HG03571 (cell line): Measurements from ENCODE around the gene IFNL4.
"Not testable (repeated sequence)": the region's sequence is repeated elsewhere in the genome, so short reads cannot be mapped to it uniquely, and the experiment has no call there.

Source experiments
- ATAC-seq: cut with Tn5 transposase; IDR thresholded peaks from one replicate; pipeline ENCODE4 v1.9.1; 2021; ENCODE audit not compliant: unreplicated experiment

The IFNL4 gene

GRCh38 chr19:39230096-39230764 lies 18.4 kb downstream of the IFNL4 start:
- ATAC-seq: no peak

- no peak for ATAC-seq
Observed at GRCh38 chr19:39224910-39225309, 23.7 kb downstream of the IFNL4 start.

GRCh38 chr19:39223703-39224279 lies 24.9 kb downstream of the IFNL4 start:
- no peak for ATAC-seq

GRCh38 chr19:39219108-39219507 lies 29.5 kb downstream of the IFNL4 start:
- ATAC-seq: not testable (repeated sequence)

GRCh38 chr19:39218230-39219007 lies 30.2 kb downstream of the IFNL4 start:
- ATAC-seq: no peak

GRCh38 chr19:39217094-39217493 lies 31.6 kb downstream of the IFNL4 start:
- no peak for ATAC-seq

- not testable (repeated sequence) for ATAC-seq
Observed at GRCh38 chr19:39215323-39215722, 33.3 kb downstream of the IFNL4 start.

- no peak for ATAC-seq
Observed at GRCh38 chr19:39212375-39212742, 36.3 kb downstream of the IFNL4 start.

- no peak for ATAC-seq
Observed at GRCh38 chr19:39211731-39212374, 36.8 kb downstream of the IFNL4 start.

GRCh38 chr19:39209196-39209595 lies 39.5 kb downstream of the IFNL4 start:
- no peak for ATAC-seq

GRCh38 chr19:39208175-39208795 lies 40.4 kb downstream of the IFNL4 start:
- no peak for ATAC-seq

- no peak for ATAC-seq
Observed at GRCh38 chr19:39207293-39207836, 41.3 kb downstream of the IFNL4 start.

GRCh38 chr19:39206122-39206521 lies 42.5 kb downstream of the IFNL4 start:
- ATAC-seq: no peak

- no peak for ATAC-seq
Observed at GRCh38 chr19:39205449-39205764, 43.2 kb downstream of the IFNL4 start.

GRCh38 chr19:39203372-39204341 lies 45.0 kb downstream of the IFNL4 start, which contains the start of gene SYCN:
TSS of gene SYCN (minus strand) at chr19:39204263. CDS start at chr19:39204254, 9 bp downstream.
- ATAC-seq: no peak

- no peak for ATAC-seq
Observed at GRCh38 chr19:39202998-39203355, 45.7 kb downstream of the IFNL4 start.

GRCh38 chr19:39200803-39201115 lies 47.9 kb downstream of the IFNL4 start:
- ATAC-seq: no peak

GRCh38 chr19:39200066-39200802 lies 48.4 kb downstream of the IFNL4 start:
- ATAC-seq: no peak

GRCh38 chr19:39199025-39199424 lies 49.6 kb downstream of the IFNL4 start:
- no peak for ATAC-seq
